ENCODE data around the gene NENF.
"Not testable (repeated sequence)": the region's sequence is repeated elsewhere in the genome, so short reads cannot be mapped to it uniquely, and the experiment has no call there.

DNA sequence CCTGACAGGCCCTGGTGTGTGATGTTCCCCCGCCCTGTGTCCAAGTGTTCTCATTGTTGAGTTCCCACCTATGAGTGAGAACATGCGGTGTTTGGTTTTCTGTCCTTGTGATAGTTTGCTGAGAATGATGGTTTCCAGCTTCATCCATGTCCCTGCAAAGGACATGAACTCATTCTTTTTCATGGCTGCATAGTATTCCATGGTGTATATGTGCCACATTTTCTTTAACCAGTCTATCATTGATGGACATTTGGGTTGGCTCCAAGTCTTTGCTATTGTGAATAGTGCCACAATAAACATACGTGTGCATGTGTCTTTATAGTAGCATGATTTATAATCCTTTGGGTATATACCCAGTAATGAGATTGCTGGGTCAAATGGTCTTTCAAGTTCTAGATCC is 43.1 kb downstream of the NENF start:
- not testable (repeated sequence) for TF ChIP-seq POLR2AphosphoS5 (IDR thresholded peaks at IDR 0.05; ENCODE audit: insufficient read depth in 1 of 2, low read depth in 1 of 2); POLR2A (IDR thresholded peaks at IDR 0.05)
- TF ChIP-seq, protein P1, sequence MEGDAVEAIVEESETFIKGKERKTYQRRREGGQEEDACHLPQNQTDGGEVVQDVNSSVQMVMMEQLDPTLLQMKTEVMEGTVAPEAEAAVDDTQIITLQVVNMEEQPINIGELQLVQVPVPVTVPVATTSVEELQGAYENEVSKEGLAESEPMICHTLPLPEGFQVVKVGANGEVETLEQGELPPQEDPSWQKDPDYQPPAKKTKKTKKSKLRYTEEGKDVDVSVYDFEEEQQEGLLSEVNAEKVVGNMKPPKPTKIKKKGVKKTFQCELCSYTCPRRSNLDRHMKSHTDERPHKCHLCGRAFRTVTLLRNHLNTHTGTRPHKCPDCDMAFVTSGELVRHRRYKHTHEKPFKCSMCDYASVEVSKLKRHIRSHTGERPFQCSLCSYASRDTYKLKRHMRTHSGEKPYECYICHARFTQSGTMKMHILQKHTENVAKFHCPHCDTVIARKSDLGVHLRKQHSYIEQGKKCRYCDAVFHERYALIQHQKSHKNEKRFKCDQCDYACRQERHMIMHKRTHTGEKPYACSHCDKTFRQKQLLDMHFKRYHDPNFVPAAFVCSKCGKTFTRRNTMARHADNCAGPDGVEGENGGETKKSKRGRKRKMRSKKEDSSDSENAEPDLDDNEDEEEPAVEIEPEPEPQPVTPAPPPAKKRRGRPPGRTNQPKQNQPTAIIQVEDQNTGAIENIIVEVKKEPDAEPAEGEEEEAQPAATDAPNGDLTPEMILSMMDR (IDR thresholded peaks at IDR 0.05): not testable (repeated sequence)
